ENCODE measurements around the gene SMARCA4.

- TF ChIP-seq CTCF (IDR thresholded peaks at IDR 0.05; ENCODE audit: low read length) (no peak), EZH2 (IDR thresholded peaks at IDR 0.05; ENCODE audit: borderline replicate concordance, low read length) (no peak)
Measured at GRCh38 chr19:10991521-10992081, 30.8 kb downstream of the SMARCA4 start.

Data from OCI-LY1 (cell line).